Measurements from ENCODE around the gene GPR162.

GPR162 gene, protein sequence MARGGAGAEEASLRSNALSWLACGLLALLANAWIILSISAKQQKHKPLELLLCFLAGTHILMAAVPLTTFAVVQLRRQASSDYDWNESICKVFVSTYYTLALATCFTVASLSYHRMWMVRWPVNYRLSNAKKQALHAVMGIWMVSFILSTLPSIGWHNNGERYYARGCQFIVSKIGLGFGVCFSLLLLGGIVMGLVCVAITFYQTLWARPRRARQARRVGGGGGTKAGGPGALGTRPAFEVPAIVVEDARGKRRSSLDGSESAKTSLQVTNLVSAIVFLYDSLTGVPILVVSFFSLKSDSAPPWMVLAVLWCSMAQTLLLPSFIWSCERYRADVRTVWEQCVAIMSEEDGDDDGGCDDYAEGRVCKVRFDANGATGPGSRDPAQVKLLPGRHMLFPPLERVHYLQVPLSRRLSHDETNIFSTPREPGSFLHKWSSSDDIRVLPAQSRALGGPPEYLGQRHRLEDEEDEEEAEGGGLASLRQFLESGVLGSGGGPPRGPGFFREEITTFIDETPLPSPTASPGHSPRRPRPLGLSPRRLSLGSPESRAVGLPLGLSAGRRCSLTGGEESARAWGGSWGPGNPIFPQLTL

DNA sequence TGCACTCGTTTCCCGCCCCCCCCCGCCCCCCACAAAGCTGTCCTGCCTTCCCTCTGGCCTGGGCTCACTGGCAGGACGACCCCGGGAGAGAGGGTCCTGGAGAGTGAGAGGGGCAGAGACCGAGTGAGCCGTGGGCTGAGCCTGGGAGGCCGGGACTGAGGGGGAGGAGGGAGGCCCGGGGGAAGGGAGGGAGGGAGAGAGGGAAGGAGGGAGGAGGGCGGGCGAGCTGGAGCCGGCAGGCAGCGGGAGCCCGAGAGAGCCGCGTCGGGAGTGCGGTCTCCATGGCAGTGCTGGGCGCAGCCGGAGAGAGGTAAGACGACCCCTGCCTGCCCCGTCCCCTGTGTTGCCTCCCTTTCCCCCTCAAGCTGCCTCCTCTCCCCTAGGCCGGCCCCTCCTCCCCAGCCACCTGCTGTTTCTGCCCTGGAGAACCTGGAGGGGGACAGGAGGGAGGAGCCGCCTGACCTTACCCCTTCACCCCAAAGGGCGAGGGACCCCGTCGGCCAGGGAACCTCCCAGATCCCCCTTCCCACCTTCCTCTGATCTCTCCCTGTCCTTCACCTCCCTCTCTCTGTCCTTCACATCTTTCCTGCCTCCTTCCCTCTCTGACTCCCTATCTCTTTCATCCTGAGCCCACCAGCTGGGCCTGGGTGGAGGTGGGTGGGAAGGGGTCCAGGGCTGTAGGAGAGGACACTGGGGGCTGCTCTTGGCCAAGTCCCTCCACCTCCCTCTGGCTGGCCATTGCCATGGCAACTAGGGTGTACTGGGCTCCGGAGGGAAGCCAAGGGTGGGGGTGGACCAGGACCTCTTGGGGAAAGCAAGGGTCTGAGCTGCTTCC lies at the start of gene GPR162:
Gene GPR162, plus strand, starts transcription at position 231 of the 835 bp plus-strand sequence. CDS start 2,078 bp downstream, outside the sequence.
- peak; percentile 10 for DNase-seq

DNA sequence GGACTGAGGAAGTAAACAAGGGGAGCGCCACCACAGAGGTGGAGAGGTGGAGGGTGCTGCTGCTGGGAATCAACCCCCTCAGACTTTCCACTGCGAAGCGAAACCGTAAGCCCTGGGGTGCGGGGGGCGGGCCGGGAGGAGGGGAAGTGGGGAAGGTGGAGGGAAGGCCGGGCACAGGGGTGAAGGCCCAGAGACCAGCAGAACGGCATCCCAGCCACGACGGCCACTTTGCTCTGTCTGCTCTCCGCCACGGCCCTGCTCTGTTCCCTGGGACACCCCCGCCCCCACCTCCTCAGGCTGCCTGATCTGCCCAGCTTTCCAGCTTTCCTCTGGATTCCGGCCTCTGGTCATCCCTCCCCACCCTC lies 49.3 kb upstream of the GPR162 start, which contains the start of gene LAG3:
Gene LAG3, plus strand, starts transcription at position 190 of the 365 bp plus-strand sequence. CDS start 333 bp downstream, outside the sequence.
- no peak for DNase-seq

DNA sequence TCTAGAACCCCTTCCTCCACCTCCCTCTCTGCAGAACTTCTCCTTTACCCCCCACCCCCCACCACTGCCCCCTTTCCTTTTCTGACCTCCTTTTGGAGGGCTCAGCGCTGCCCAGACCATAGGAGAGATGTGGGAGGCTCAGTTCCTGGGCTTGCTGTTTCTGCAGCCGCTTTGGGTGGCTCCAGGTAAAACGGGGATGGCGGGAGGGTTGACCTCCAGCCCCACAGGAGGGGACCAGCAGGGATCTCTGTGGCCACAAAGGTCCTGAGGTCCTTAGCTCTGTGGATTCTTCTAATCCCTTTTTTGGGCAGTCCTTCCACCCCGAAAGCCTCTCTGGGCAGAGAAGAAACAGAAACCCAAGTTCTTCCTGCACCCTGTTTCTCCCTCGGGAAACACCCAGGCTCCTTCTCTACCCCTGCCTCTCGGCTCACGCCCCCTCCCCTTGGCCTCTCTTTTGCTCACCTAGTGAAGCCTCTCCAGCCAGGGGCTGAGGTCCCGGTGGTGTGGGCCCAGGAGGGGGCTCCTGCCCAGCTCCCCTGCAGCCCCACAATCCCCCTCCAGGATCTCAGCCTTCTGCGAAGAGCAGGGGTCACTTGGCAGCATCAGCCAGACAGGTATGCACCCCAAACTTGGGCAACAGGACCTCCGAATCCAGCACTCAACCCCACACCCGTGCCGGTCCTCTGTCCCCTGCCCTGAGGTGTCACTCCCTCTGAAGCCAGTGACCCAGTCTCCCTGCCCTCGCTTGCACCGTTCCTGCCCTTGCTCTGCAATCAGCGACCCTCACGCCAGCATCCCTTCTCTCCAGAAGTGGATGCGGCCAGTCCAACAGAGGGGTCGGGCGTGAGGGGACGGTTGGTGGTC lies 48.7 kb upstream of the GPR162 start:
- DNase-seq: no peak

DNA sequence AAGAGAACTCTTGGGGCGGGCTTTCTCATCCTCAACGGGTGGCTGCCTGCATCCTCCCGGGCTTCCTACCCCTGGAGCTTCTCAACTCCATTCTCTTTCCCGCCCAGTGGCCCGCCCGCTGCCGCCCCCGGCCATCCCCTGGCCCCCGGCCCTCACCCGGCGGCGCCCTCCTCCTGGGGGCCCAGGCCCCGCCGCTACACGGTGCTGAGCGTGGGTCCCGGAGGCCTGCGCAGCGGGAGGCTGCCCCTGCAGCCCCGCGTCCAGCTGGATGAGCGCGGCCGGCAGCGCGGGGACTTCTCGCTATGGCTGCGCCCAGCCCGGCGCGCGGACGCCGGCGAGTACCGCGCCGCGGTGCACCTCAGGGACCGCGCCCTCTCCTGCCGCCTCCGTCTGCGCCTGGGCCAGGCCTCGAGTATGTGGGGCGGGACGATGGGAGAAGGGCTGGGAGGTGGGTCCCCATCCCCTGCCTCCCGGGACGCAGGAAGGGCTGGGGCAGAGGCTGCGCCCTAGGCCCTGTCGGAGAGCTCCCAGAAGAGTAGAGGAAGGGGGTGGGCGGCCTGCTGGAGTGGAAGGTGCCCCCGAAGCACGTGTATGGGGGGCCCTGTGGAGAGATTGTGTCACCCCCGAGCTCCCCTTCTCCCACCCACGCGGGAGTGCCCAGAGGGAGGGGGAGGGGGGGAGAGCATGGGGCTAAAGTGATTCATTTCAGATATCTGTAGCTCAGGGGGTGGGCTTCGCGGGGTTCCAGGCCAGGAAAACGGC lies 47.9 kb upstream of the GPR162 start:
- no peak for DNase-seq

DNA sequence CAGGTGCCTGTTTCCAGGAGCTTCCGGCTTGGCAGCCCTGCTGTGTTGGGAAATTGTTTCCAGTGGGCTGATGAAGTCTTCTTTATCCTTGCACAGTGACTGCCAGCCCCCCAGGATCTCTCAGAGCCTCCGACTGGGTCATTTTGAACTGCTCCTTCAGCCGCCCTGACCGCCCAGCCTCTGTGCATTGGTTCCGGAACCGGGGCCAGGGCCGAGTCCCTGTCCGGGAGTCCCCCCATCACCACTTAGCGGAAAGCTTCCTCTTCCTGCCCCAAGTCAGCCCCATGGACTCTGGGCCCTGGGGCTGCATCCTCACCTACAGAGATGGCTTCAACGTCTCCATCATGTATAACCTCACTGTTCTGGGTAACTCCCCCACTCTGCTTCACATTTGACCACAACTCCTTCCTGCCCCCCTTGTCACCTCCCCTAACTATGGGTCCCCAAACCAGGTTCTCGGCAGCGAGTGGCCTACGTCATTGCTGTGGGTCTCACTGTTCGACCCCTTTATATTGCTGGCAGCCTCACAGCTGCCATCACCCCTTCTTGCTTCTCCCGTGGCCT lies 47.0 kb upstream of the GPR162 start:
- DNase-seq: no peak

DNA sequence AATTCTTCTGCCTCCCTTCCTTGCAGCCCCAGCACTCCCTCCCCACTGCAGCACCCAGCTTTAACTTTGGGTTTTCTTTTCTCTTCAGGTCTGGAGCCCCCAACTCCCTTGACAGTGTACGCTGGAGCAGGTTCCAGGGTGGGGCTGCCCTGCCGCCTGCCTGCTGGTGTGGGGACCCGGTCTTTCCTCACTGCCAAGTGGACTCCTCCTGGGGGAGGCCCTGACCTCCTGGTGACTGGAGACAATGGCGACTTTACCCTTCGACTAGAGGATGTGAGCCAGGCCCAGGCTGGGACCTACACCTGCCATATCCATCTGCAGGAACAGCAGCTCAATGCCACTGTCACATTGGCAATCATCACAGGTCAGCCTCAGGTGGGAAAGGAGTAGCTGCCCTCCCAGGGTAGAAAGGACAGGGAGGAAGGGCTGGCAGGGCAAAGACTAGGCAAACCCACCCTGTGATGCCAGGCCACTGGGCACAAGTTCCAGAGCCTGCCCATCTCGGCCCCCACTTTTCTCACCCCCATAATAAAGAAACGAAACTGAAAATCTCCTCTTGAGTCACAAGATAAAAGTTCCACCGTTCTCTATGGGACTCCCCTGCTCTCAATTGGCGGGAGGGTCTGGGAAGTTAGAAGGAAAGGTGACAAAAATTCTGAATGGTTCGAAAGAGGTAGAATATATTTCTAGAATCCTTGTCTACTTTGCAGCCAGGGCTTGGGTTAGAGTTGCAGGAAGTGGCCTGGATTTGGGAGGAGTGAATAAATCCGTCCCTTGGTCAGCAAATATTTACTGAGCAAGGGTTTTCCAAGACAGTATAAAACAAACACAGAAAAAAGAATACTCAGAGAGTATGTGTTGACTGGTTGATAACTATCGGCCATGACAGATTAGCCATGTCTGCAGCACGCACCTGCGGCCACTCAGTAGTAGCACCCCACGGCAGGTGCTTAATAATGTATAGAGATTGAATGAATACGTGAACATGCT lies 46.1 kb upstream of the GPR162 start:
- no peak for DNase-seq

DNA sequence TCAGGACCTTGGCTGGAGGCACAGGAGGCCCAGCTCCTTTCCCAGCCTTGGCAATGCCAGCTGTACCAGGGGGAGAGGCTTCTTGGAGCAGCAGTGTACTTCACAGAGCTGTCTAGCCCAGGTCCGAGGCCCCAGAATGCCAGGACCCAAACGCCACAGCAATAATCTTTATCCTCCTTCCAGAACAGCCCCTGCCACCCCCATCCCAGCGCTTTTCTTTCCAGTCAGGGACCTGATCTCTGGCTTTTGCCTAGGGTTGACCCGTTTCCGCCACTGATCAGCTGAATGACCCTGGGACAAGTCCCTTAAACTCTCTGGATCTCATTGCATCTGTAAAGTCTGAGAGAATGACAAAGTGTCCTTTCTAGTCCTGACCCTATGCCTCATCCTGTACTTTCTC lies 44.2 kb upstream of the GPR162 start:
- DNase-seq: no peak

DNA sequence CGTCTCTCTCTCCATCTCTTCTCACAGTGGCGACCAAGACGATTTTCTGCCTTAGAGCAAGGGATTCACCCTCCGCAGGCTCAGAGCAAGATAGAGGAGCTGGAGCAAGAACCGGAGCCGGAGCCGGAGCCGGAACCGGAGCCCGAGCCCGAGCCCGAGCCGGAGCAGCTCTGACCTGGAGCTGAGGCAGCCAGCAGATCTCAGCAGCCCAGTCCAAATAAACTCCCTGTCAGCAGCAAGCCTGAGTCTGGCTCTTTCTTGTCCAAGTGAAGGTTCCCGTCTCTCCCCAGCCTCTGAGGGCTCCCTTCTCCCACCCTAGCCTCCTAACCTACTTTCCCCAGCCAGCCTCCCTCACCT lies 43.4 kb upstream of the GPR162 start:
- no peak for DNase-seq

DNA sequence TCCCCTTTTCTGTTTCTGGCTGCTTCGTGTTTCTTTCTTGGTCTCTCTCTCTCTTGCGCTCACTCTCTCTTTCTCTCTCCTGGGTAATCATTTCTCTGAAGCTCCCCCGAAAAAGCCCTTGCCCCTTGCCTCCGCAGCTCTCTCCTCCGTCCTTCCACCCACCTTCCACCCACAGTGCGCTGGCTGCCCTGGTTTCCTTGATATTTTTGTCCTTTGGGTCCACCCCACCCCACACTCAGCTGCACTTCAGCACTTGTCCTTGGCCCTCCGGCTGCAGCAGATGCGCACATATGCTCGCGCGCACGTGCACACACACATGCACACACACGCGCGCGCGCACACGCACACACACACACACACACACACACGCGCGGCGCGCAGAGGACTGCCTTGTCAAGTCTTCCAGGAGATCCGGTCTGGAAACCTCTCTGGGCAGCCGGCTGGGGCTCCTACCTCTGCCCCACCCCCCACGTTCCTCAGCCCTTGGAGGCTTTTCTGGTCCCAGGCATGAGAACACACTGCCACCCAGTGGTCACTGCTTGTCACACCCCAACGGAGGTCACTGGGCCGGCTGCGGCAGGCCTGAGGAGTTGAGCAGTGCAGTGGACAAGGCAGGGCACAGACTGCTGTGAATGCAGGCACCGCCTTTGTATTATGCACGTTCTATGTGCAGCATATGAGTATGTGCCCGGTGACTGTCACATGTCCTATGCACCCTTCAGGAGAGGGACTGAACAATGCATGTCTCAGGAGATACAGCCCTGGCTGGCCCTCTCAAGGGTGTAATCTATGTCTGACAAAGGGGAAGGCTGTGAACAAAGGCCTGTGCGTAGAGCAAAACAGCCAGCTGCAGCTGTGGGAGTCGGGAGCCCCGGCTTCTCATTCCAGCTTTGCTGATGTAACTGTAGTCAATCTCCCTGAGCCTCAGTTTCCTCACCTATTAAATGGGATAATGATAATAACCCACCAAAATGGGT lies 42.8 kb upstream of the GPR162 start:
- peak; percentile 94 for DNase-seq

DNA sequence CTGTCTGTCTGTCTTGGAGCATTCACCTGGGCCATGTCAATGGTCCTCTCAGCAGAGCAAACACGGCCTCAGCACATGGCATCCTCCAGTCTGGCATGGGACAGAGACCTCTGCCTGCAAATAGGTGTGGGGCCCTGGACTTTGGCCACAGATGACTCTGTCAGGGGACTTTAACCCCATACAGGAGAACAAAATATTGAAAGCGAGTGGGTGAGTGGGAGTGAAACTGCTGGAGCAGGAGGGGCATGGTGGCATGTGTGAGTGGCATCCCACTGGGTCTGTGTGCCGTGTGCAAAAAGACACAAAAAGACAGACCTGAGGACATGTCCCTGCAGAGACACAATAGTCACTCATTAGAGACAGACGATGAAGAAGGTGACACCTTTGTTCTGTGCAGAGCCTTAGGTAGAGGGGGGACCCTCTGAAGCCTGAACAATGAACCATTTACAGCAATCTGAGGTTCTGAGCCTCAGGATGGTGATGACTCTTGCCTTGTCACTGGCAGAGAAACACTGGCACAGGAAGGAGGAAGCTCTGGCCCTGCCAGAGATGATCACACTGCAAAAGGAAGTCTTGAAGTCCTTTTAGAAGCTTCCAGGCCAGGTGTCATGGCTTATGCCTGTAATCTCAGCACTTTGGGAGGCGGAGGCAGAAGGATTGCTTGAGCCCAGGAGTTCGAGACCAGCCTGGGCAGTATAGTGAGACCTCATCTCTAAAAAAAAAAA lies 41.8 kb upstream of the GPR162 start:
- no peak for DNase-seq

DNA sequence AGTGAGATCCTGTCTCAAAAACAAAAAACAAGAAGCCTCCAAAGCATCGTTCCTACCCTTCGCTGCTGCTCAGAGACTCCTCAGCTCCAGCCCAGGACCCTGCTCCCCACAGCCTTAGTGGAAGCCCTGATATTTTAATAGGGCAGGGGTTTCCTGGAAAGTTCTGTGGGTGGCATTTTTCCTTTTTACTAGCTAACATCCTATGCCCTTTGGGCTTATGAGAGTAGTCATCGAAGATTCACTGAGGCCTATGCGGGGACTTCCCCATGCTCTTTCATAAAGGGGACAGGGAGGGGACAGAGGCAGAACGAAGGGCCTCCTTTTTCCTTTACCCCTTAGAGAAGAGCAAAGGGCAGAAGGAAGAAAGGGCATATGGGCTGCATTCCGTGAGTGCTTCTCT lies 41.0 kb upstream of the GPR162 start:
- DNase-seq: no peak

DNA sequence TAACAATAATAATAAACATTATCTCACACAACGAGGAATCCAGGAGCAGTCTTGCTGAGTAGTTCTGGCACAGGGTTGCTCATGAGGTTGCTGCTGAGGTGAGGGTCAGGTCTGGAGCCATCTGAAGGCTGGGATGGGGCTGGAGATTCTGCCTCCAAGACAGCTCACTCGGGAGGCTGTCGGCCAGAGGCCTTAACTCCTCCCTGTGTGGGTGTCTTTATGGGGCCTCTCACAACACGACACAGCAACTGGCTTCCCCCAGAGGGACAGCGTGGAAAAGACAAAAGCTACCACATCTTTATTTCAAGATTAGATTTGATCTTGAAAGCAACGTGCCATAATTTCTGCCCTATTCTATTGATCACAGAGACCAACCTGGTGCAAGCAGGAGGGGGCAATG lies 39.5 kb upstream of the GPR162 start:
- DNase-seq: no peak

DNA sequence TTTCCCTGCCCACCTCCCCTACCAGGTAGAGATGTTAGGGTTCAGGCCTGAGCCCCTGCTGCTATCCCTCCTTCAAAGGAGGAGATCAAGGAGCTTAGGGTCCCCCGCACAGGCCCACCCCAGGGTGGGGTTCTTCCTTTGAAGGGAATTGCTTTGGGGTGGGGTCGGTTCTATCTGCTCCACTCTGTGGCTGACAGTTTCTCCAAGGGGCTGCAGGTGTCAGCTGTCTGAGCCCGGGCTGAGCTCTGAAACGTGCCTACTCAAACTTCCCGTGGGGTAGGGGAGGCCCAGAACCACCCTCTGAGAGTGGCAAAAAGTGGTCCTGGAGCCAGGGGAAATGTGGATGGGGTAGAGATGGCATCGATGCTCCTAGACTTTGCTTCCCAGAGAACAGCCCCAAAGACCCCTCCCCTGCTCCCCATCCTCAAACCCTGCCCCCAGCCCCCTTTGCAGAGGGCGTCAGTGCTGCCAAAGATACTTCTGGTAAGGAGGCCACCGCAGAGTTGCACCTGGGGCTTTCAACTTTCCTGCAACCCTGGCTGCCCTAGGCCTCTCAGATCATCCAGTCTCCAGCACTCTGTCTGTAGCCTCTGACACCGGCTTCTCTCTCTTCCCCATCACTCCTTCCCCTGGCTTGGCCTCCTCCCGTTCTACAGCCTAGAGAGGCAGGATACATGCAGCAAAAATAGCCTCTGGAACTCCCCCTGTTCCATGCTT lies 38.6 kb upstream of the GPR162 start:
- no peak for DNase-seq

DNA sequence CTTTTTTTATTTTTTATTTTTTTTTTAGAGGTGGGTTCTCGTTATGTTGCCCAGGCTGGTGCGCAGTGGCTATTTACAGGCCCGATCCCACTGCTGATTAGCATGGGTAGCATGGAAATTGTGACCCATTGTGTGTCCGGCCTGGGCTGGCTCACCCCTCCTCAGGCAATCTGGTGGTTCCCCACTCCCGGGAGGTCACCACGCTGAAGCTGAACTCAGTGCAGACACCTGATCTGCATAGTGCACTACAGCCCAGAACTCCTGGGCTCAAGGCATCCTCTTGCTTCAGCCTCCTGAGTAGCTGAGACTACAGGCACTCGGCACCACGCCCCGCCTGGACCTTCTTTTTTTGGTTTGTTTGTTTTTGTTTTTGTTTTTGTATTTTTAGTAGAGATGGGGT lies 37.8 kb upstream of the GPR162 start:
- DNase-seq: no peak

DNA sequence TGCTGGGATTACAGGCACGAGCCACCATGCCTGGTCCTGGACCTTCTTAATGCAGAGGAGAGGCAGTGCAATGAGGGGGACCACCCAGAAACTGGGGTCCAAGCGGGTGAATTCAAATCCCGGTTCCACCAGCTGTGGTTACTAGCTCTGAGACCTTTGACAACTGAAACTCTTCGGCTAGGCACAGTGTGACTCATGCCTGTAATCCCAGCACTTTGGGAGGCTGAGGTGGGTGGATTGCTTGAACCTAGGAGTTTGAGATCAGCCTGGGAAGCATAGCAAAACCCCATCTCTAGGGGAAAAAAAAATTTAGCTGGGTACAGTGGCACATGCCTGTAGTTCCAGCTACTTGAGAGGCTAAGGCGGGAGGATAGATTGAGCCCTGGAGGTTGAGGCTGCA lies 37.3 kb upstream of the GPR162 start:
- no peak for DNase-seq

DNA sequence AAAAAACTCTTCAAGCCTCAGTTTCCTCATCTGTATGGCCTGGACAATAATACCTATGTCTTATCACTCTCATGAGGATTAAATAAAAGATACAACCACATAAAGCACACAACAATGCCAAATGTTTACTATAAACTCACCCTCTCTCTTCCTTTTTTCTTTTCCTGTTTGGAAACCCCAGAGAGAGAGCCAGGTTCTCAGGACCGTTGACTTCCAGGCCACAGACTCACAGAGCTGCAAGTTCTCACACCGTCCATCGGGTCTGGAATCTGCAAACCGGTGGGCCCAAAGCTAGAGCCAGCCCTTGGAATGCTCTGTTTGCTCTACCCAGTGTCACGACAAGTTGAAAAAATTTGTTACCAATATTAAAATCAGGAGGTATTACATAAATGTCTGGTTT lies 36.9 kb upstream of the GPR162 start:
- DNase-seq: no peak

DNA sequence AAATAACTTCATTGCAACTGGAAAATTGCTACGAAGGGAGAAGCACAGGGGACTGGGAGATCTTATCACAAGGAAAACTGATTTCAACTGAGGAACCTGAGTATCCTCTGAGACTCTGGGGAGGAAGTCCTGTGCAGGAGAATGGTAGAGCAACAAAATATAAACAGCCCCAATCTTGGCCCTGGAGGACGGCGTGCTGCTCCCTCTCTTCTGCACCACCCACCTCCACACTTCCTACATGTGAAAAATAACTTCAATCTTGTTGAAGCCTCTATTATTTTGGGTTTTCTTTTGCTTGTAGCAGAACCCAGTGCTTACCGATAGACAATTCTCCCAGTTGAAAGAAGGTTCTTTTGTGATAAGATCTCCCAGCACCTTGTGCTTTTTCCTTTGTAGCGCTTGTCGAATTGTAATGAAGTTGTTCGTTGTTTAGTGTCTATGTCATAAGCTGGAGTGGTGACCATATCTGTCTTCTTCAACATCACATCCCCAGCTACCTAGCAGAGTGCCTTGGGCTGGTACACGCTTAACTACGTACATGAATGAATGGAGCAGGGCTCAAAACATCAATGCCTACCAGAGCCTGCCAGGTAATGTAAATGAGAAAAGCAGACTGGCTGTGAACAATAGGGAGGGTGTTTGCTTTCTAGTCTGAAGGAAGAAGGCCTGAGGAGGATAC lies 35.1 kb upstream of the GPR162 start:
- no peak for DNase-seq

Measured in NCI-H2029 (cell line).